DOHH2 (cell line): ENCODE data around the gene NFKB1.

ENCODE experiments used
- CTCF ChIP-seq: fragments of 200-600 bp; sonication (generic); IDR thresholded peaks from one replicate; pipeline ENCODE4 v1.5.1; 2014; ENCODE audit warnings: antibody characterized with exemption, mild to moderate bottlenecking, low read depth, low read length; ENCODE audit not compliant: poor library complexity, severe bottlenecking
- EZH2phosphoT487 ChIP-seq: fragments of 200-600 bp; sonication (generic); IDR thresholded peaks from 2 replicates; pipeline ENCODE4 v1.6.1; 2017; ENCODE audit warnings: borderline replicate concordance, mild to moderate bottlenecking, antibody characterized with exemption, low read length, moderate library complexity, mixed read lengths

GRCh38 chr4:102455750-102456149 is 45.4 kb upstream of the NFKB1 start:
- TF ChIP-seq CTCF (no peak), EZH2phosphoT487 (no peak)
